ENCODE measurements around the gene ITGA2B.
"Not testable (repeated sequence)": the region's sequence is repeated elsewhere in the genome, so short reads cannot be mapped to it uniquely, and the experiment has no call there.

The ITGA2B gene

DNA sequence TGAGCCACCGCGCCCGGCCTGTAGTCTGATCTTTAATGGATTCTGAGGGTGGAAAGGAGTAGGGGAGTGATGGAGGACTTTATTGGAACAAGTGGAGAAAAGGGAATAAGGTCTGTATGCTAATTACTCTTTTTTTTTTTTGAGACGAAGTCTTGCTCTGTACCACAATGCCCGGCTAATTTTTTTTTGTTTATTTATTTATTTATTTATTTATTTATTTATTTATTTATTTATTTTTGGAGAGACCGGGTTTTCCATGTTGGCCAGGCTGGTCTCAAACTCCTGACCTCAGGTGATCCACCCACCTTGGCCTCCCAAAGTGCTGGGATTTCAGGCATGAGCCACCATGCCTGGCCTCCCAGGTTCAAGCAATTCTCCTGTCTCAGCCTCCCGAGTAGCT is 59.9 kb downstream of the ITGA2B start:
- not testable (repeated sequence) for DNase-seq

DNA sequence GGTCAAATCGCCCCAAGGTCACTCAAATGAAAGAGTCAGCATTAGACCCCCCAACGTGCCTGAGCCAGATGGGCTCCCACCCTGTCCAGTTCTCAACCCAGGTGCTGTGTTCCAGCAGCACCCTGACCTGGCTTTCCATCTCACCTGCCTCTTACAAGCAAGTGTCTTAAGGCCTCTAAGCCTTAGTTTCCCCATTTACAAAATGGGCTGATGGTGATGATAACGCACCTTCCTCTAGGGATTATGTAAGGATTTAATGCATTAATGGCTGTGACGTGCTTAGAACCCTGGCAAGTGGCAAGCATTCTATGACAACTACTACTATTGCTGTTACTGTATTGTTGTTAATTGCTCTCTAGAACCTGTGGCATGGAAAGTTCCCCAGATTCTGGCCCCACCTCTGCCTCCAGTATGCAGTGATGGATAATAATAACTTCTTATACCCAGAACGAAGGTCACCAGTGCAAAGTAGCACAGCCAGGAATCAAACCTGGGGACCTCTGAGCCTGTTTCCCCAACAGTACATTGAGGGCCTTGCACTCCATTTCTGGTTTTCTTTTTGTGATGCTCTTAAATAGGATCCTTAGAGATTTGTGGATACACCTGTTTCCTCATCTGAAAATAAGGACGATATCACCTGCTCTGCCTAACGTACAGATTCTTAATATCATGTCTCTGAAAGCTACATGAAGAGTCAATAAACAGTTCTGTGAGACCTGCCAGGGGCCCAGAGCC is 61.6 kb downstream of the ITGA2B start:
- DNase-seq, result no peak

DNA sequence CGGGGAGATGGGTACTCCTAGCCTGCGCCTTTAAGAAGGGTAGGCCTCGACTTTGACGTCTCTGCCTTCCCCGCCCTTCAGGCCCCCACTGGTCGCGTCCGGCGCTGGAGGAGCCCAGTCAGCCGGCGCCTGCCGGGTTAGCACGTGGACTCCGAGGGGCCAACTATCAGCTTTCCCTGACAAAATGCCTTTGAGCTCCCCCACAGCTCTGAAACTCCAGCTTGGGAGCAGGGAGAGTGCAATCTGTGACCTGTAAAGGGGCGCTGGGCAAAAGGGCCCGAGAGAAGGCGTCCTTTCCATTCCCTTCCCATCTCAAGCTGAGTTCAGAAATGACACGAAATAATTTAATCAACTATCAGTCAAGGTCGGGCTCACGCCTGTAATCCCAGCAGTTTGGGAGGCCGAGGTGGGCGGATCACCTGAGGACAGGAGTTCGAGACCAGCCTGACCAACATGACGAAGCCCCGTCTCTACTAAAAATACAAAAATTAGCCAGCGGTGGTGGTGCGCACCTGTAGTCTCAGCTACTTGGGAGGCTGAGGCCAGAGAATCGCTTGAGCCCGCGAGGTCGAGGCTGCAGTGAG is 62.5 kb downstream of the ITGA2B start:
- DNase-seq, result peak; percentile 97

DNA sequence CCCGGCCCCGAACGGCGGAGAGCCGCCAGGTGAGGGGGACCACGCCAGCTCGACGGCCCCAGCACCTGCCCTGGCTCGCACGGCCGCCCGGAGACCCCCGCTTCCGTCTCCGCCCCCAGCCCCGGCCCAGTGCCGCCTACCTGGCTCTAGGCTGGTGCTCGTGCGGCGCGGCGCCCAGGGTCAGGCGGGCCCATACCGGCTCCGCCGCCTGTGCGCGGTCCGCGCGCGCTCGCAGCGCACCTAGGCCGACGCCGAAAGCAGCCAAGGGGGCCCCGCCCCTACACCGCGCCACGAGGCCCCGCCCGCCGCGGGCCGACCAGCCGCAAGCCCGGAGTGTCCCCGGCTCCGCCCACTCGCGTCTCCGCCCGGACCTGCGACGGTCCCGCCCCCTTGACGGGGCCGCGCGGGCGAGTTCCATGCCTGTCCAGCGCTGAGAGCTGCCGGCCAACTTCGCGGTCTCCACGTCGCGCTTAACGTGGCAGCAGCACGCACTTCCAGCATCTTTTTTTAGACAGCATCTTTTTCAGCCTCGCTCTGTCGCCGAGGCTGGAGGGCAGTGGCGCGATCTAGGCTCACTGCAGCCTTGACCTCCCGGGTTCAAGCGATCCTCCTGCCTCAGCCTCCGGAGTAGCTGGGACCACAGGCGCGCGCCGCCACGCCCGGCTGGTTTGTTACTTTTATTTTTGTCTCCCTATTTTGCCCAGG is 64.7 kb downstream of the ITGA2B start, which contains the start of gene SLC25A39:
TSS of gene SLC25A39 (minus strand) at position 253 of the 705 bp plus-strand sequence. CDS start 1,261 bp downstream, outside the sequence.
- peak; percentile 97 for DNase-seq

GRCh38 chr17:44324092-44324570 is 65.3 kb downstream of the ITGA2B start:
- DNase-seq, result peak; percentile 29

DNA sequence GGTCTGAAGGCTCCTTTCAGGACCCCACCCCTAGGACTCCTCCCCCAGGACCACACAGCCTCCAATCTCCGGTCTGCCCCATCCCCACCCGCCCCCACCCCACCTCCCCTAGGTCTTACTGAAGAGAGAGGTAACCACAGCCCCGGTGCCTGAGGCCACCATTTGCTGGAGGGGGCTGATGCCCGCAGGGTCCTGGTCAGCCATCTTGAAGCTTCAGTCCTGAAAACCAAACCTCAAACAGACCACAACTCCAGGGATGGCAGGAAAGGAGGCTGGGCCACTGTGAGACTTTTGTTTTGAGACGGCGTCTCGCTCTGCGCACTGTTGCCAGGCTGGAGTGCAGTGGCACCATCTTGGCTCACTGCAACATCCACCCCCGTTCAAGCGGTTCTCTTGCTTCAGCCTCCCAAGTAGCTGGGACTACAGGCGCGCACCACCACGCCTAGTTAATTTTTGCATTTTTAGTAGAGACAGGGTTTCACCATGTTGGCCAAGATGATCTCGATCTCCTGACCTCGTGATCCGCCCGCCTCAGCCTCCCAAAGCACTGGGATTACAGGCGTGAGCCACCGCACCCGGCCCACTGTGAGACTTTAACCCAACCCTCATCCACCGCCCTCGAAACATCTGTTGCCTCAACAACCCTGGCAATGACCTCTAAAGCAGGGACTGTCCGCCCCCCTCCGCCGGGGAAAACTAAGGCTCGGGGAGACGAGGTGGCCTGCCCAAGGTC is 65.9 kb downstream of the ITGA2B start:
- DNase-seq, result no peak

GRCh38 chr17:44322236-44322895 is 67.1 kb downstream of the ITGA2B start:
- no peak for DNase-seq

Data from RPMI8226 (cell line).